Measurements from ENCODE around the gene GPR18.

- no peak for TF ChIP-seq CTCF (IDR thresholded peaks at IDR 0.05)
- TF ChIP-seq POLR2A (IDR thresholded peaks at IDR 0.05), result no peak
These were observed 43.4 kb downstream of the GPR18 start for GRCh38 chr13:99214731-99215130.
